HFFc6 (cell line): ENCODE data around the gene DCAF8. TPM values are rescaled to one million over a fixed set of nuclear protein-coding genes. Genes with fewer than 3 reads are reported as not detected.

Source experiments
- DNase-seq: peaks from one replicate; pipeline ENCODE4 v3.0.0-alpha.2; 2018
- H3K27ac Mint-ChIP-seq: 2 replicates; pipeline ENCODE4 v1.8.0; 2020; ENCODE audit warnings: mild to moderate bottlenecking, mixed read lengths
- H3K27me3 Mint-ChIP-seq: 2 replicates; pipeline ENCODE4 v1.8.0; 2021; ENCODE audit warnings: mild to moderate bottlenecking, moderate library complexity, mixed read lengths; ENCODE audit not compliant: insufficient read depth
- H3K36me3 Mint-ChIP-seq: 2 replicates; pipeline ENCODE4 v1.8.0; 2021; ENCODE audit warnings: low read depth, mixed read lengths
- H3K4me1 Mint-ChIP-seq: 2 replicates; pipeline ENCODE4 v1.8.0; 2020; ENCODE audit warnings: low read depth, mixed read lengths
- H3K4me3 Mint-ChIP-seq: 2 replicates; pipeline ENCODE4 v1.8.0; 2020; ENCODE audit warnings: mild to moderate bottlenecking, moderate library complexity, mixed read lengths
- H3K9me3 Mint-ChIP-seq: 2 replicates; pipeline ENCODE4 v1.8.0; 2020; ENCODE audit warnings: mild to moderate bottlenecking, mixed read lengths
- CTCF ChIP-seq: fragments of 200-600 bp; sonication (generic); IDR thresholded peaks from 2 replicates; pipeline ENCODE4 v1.5.0; 2021; ENCODE audit warnings: antibody characterized with exemption, mild to moderate bottlenecking
- total RNA-seq, 6 experiments: library from RNA; stranded (reverse); fragmentation: NEBNext Ultra II Directional; extraction: Animal tissue kit (Norgen Biotek cat#: 25700); gene quantifications; 2 replicates in 1 of 6; 3 replicates in 5 of 6; pipeline ENCODE4 v1.2.3, GENCODE V29; 2021

The DCAF8 gene
- total RNA-seq, 6 experiments from 2014 or later = 65.9 to 73.0 (median 70.1) TPM

- Mint-ChIP-seq H3K27me3 (no peaks in the 10 kb centered on the region), H3K27ac (no peak overlapping the region), H3K4me3 (no peak overlapping the region), H3K9me3 (no peaks in the 10 kb centered on the region), H3K36me3 (peaks cover 8% of the 10 kb centered on the region), H3K4me1 (no peaks in the 10 kb centered on the region)
- no peak for DNase-seq
- TF ChIP-seq CTCF = no peak
Measured at GRCh38 chr1:160232911-160233310, 29.4 kb downstream of the DCAF8 start.

GRCh38 chr1:160228431-160228830, 33.9 kb downstream of the DCAF8 start:
- H3K36me3 Mint-ChIP-seq = peaks cover 14% of the 10 kb centered on the region
- no peak for TF ChIP-seq CTCF

GRCh38 chr1:160227561-160227960, 34.8 kb downstream of the DCAF8 start:
- H3K4me3 Mint-ChIP-seq = no peak overlapping the region
- H3K27me3 Mint-ChIP-seq = no peaks in the 10 kb centered on the region
- H3K9me3 Mint-ChIP-seq = no peaks in the 10 kb centered on the region
- H3K36me3 Mint-ChIP-seq = peaks cover 14% of the 10 kb centered on the region
- no peak for TF ChIP-seq CTCF
- no peaks in the 10 kb centered on the region for H3K4me1 Mint-ChIP-seq
- no peak overlapping the region for H3K27ac Mint-ChIP-seq
- no peak for DNase-seq

More at GRCh38 chr1:160228431-160228830, 33.9 kb downstream of the DCAF8 start:
- Mint-ChIP-seq H3K27ac (no peak overlapping the region), H3K4me3 (no peak overlapping the region), H3K27me3 (no peaks in the 10 kb centered on the region), H3K9me3 (no peaks in the 10 kb centered on the region), H3K4me1 (no peaks in the 10 kb centered on the region)
- no peak for DNase-seq

- H3K4me1 Mint-ChIP-seq = no peaks in the 10 kb centered on the region
- H3K27ac Mint-ChIP-seq = no peak overlapping the region
- no peak for TF ChIP-seq CTCF
- H3K9me3 Mint-ChIP-seq = no peaks in the 10 kb centered on the region
- H3K27me3 Mint-ChIP-seq = no peaks in the 10 kb centered on the region
- H3K36me3 Mint-ChIP-seq = peaks cover 14% of the 10 kb centered on the region
- DNase-seq = no peak
- H3K4me3 Mint-ChIP-seq = no peak overlapping the region
Measured at GRCh38 chr1:160227034-160227433, 35.3 kb downstream of the DCAF8 start.

- no peak for DNase-seq
- Mint-ChIP-seq H3K4me3 (no peak overlapping the region), H3K36me3 (peaks cover 14% of the 10 kb centered on the region), H3K27me3 (no peaks in the 10 kb centered on the region), H3K4me1 (no peaks in the 10 kb centered on the region), H3K27ac (no peak overlapping the region), H3K9me3 (no peaks in the 10 kb centered on the region)
- no peak for TF ChIP-seq CTCF
Measured at GRCh38 chr1:160226623-160227022, 35.7 kb downstream of the DCAF8 start.

- Mint-ChIP-seq H3K9me3 (no peaks in the 10 kb centered on the region), H3K4me1 (no peaks in the 10 kb centered on the region), H3K27me3 (no peaks in the 10 kb centered on the region; the same call in 1 of the 2 replicates), H3K27ac (no peak overlapping the region), H3K36me3 (peaks cover 21% of the 10 kb centered on the region), H3K4me3 (no peak overlapping the region)
- no peak for DNase-seq
- no peak for TF ChIP-seq CTCF
Measured at GRCh38 chr1:160225345-160225744, 37.0 kb downstream of the DCAF8 start.
